GM23338 (cell line): ENCODE data around the gene OASL.

Experiments used
- CREB1 ChIP-seq: fragments of 250-450 bp; sonication (Bioruptor Pico); IDR thresholded peaks from 2 replicates; pipeline ENCODE4 v1.5.0; 2020; ENCODE audit warnings: low read depth, mild to moderate bottlenecking, moderate library complexity
- EZH2 ChIP-seq: fragments of 200-600 bp; sonication (generic); IDR thresholded peaks from one replicate; pipeline ENCODE4 v1.8.0; 2017; ENCODE audit warnings: antibody characterized with exemption, mild to moderate bottlenecking, low read depth; ENCODE audit not compliant: unreplicated experiment
- EZH2phosphoT487 ChIP-seq: fragments of 200-600 bp; sonication (generic); IDR thresholded peaks from one replicate; pipeline ENCODE4 v1.8.1; 2018; ENCODE audit warnings: antibody characterized with exemption; ENCODE audit not compliant: unreplicated experiment
- JUNB ChIP-seq: IDR thresholded peaks from one replicate; pipeline ENCODE4 v1.6.1; 2016; ENCODE audit warnings: antibody characterized with exemption; ENCODE audit not compliant: unreplicated experiment
- NANOG ChIP-seq: IDR thresholded peaks from 2 replicates; pipeline ENCODE4 v1.6.1; 2016; ENCODE audit warnings: antibody characterized with exemption, borderline replicate concordance
- POLR2AphosphoS5 ChIP-seq: IDR thresholded peaks from 2 replicates; pipeline ENCODE4 v1.6.1; 2016; ENCODE audit warnings: antibody characterized with exemption, low read depth
- REST ChIP-seq: IDR thresholded peaks from one replicate; pipeline ENCODE4 v1.6.1; 2018; ENCODE audit warnings: antibody characterized with exemption; ENCODE audit not compliant: unreplicated experiment
- ZNF331 ChIP-seq: fragments of 250-450 bp; sonication (Bioruptor Pico); IDR thresholded peaks from 2 replicates; pipeline ENCODE4 v1.5.0; 2020; ENCODE audit warnings: low read depth, mild to moderate bottlenecking, moderate library complexity
- TF ChIP-seq, protein P1 (sequence below), 2 experiments: fragments of 200-600 bp in 1 of 2; sonication (generic) in 1 of 2; conservative IDR thresholded peaks; 2 replicates each; pipeline versions ENCODE4 v1.5.1 to v1.6.1; 2016 to 2017; ENCODE audit warnings: antibody characterized with exemption in 2 of 2, low read depth in 2 of 2, mild to moderate bottlenecking in 2 of 2, moderate library complexity in 1 of 2
- TF ChIP-seq, protein P2 (sequence below): IDR thresholded peaks from 2 replicates; pipeline ENCODE4 v1.6.1; 2016; ENCODE audit warnings: antibody characterized with exemption

DNA sequence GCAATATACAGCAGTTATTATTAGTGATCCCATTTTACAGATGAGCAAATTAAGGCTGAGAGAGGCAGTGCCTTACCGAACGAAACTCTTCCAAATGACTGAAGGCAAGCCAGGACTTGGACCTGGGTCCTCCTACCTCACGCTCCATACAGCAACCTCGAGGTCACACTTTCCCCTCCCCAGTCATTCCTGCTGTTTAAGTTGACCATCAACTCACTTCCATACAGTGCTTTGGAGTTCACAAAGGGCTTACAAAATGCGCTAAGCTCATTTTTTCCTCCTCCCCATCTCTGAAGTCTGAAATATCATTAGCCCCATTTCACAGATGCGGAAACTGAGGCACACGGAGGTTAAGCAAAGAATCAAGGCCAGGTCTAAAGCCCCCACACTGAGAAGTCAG lies 56.4 kb downstream of the OASL start:
- no peak for TF ChIP-seq REST
- TF ChIP-seq JUNB = no peak
- no peak for TF ChIP-seq POLR2AphosphoS5
- TF ChIP-seq, protein P1, sequence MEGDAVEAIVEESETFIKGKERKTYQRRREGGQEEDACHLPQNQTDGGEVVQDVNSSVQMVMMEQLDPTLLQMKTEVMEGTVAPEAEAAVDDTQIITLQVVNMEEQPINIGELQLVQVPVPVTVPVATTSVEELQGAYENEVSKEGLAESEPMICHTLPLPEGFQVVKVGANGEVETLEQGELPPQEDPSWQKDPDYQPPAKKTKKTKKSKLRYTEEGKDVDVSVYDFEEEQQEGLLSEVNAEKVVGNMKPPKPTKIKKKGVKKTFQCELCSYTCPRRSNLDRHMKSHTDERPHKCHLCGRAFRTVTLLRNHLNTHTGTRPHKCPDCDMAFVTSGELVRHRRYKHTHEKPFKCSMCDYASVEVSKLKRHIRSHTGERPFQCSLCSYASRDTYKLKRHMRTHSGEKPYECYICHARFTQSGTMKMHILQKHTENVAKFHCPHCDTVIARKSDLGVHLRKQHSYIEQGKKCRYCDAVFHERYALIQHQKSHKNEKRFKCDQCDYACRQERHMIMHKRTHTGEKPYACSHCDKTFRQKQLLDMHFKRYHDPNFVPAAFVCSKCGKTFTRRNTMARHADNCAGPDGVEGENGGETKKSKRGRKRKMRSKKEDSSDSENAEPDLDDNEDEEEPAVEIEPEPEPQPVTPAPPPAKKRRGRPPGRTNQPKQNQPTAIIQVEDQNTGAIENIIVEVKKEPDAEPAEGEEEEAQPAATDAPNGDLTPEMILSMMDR (conservative IDR thresholded peaks at IDR 0.05; ENCODE audit: low read depth in 2 of 2) = no peak
- no peak for TF ChIP-seq EZH2
- no peak for TF ChIP-seq EZH2phosphoT487
- TF ChIP-seq ZNF331 (CRISPR knock-in tag) = no peak
- TF ChIP-seq CREB1 (CRISPR knock-in tag) = no peak
- TF ChIP-seq, protein P2, sequence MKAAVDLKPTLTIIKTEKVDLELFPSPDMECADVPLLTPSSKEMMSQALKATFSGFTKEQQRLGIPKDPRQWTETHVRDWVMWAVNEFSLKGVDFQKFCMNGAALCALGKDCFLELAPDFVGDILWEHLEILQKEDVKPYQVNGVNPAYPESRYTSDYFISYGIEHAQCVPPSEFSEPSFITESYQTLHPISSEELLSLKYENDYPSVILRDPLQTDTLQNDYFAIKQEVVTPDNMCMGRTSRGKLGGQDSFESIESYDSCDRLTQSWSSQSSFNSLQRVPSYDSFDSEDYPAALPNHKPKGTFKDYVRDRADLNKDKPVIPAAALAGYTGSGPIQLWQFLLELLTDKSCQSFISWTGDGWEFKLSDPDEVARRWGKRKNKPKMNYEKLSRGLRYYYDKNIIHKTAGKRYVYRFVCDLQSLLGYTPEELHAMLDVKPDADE = no peak
- TF ChIP-seq NANOG = no peak
